Measurements from ENCODE around the gene KAT5.
A peak's percentile ranks its signal among the peaks of the same experiment; 100 is the strongest.
"Not testable (repeated sequence)": the region's sequence is repeated elsewhere in the genome, so short reads cannot be mapped to it uniquely, and the experiment has no call there.

The KAT5 gene

GRCh38 chr11:65764434-65764833 lies 52.4 kb downstream of the KAT5 start:
- peak overlapping the region in 2 of 3 experiments; percentile 62 to 90 for H3K27ac Mint-ChIP-seq
- no peaks in the 10 kb centered on the region for H3K4me1 Mint-ChIP-seq
- no peaks in the 10 kb centered on the region for H3K9me3 Mint-ChIP-seq
- H3K27me3 Mint-ChIP-seq (ENCODE audit: low read depth): peaks cover 3% of the 10 kb centered on the region
- no peak for TF ChIP-seq CTCF (IDR thresholded peaks at IDR 0.05; ENCODE audit: unreplicated experiment in 3 of 3)
- H3K36me3 Mint-ChIP-seq (ENCODE audit: low read depth): peaks cover 6% of the 10 kb centered on the region
- H3K4me3 Mint-ChIP-seq: no peak overlapping the region

- Mint-ChIP-seq H3K27me3 (ENCODE audit: low read depth) (peaks cover 3% of the 10 kb centered on the region), H3K36me3 (ENCODE audit: low read depth) (peaks cover 6% of the 10 kb centered on the region), H3K4me1 (no peaks in the 10 kb centered on the region), H3K27ac (no peak overlapping the region), H3K4me3 (no peak overlapping the region), H3K9me3 (peaks cover 3% of the 10 kb centered on the region)
- no peak for TF ChIP-seq CTCF (IDR thresholded peaks at IDR 0.05; ENCODE audit: unreplicated experiment in 3 of 3)
These were observed 54.5 kb downstream of the KAT5 start for GRCh38 chr11:65766535-65766934.

GRCh38 chr11:65767406-65767805 lies 55.4 kb downstream of the KAT5 start:
- Mint-ChIP-seq H3K36me3 (ENCODE audit: low read depth) (peaks cover 6% of the 10 kb centered on the region), H3K27me3 (ENCODE audit: low read depth) (peaks cover 3% of the 10 kb centered on the region), H3K4me3 (no peak overlapping the region), H3K27ac (no peak overlapping the region), H3K9me3 (peaks cover 3% of the 10 kb centered on the region), H3K4me1 (no peaks in the 10 kb centered on the region)
- TF ChIP-seq CTCF (IDR thresholded peaks at IDR 0.05; ENCODE audit: unreplicated experiment in 3 of 3): no peak

- not testable (repeated sequence) for H3K4me1 Mint-ChIP-seq, H3K27ac Mint-ChIP-seq, H3K4me3 Mint-ChIP-seq
These were observed 55.8 kb downstream of the KAT5 start for GRCh38 chr11:65767806-65768205.

More at GRCh38 chr11:65767806-65768205, 55.8 kb downstream of the KAT5 start:
- not testable (repeated sequence) for H3K36me3 Mint-ChIP-seq (ENCODE audit: low read depth); H3K27me3 Mint-ChIP-seq (ENCODE audit: low read depth); H3K9me3 Mint-ChIP-seq

All from nephron (organoid).